Ishikawa (cell line): ENCODE results near the gene RRAD.

Experiments used
- CEBPB ChIP-seq: IDR thresholded peaks from 2 replicates; pipeline ENCODE4 v1.6.1; 2012
- EP300 ChIP-seq: IDR thresholded peaks from 2 replicates; pipeline ENCODE4 v1.6.1; 2012; ENCODE audit warnings: borderline replicate concordance
- REST ChIP-seq: IDR thresholded peaks from 2 replicates; pipeline ENCODE4 v1.6.1; 2012; ENCODE audit warnings: low read depth, mild to moderate bottlenecking
- TAF1 ChIP-seq: IDR thresholded peaks from 2 replicates; pipeline ENCODE4 v1.6.1; 2012; ENCODE audit warnings: low read depth, mild to moderate bottlenecking
- YY1 ChIP-seq: IDR thresholded peaks from 2 replicates; pipeline ENCODE4 v1.6.1; 2012; ENCODE audit warnings: low read depth

DNA sequence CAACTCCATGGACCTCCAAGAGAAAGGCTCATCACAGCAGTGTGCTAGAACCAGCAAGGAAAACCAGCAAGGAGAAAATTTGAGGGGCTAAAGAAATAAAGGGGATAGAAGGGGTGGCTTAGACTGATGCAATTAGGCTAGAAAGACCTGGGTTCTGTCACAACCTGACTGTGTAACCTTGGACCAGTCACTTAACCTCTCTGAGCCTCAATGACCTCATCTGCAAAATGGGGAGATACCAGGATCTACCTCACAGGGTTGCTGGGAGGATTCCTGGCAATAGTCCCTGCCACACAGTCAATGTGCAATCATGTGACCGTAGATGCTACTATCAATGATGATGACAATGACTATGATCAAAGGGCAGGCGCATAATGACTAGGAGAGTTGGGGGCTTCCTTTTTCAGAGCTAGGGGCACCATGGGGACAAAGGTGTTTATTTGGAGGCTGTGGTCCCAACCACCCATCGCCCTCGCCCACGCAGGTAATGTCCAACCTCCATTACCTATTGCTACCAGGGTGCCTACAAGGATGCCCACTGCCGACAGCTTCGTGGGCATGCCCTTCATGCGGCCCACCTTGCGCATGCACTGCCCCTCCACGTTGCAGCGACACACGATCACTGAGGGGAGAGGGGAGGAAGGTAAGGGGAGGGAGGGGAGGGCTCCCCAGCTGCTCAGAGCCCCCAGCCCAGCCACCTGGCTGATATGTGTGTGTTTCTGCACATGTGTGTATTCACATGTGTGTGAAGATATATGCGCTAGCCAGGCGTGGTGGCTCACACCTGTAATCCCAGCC is 16.4 kb downstream of the RRAD start:
- TF ChIP-seq REST (no peak), YY1 (no peak), TAF1 (no peak), CEBPB (no peak), EP300 (no peak)
